ENCODE data around the gene CHKB. TPM values are rescaled to one million over a fixed set of nuclear protein-coding genes. Genes with fewer than 3 reads are reported as not detected.

The CHKB gene
- total and polyA plus RNA-seq, 2 of the 4 experiments (the other 2 are of a cell fraction), result 8.1 to 36.9 TPM

DNA sequence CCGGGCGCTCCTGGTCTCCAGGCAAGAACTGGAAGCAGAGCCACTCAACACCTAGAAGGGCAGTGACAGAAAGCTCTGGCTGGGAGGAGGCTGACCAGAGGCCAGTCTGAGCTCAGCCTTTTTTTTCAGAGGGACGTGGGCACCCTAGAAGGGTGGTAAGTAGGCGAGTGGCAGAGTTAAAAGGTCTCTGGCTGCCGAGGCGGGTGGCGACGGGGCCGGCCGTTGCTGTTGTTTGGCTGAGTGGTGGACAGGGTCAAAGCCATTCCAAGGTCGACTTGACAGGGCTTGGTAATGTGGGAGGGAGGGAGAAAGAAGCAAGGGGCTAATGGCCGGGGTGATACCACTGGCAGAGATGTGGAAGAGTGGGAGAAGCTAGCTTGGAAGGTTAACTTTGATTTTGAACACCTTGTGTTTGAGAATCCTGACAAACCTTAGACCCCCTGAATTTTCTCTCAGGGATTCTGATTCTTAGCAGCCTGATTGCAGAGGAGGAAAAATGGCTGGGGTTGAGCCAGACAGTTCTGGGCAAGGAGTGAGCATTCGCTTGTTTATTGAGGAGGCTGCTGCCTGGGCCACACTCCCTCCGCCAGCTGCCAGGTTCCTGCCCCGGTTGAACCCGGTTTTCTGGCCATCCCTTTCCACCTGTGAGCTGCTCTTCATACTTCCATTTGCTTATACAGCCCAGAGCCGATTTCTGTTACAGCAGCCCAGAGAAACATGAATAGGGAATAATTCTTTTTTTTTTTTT lies 19.1 kb downstream of the CHKB start:
- Histone ChIP-seq H3K23ac (ENCODE audit: low read depth, low read length) (no peak overlapping the region), H4K5ac (ENCODE audit: low read depth, low read length) (peak overlapping the region; percentile 4; the same call in 1 of the 2 replicates), H3K9me3 (ENCODE audit: control insufficient read depth, insufficient read depth, low read length) (no peaks in the 10 kb centered on the region), H2AK9ac (replicated peaks; ENCODE audit: low read depth, low read length, poor library complexity) (peak overlapping the region; percentile 85), H2BK120ac (ENCODE audit: low read depth, low read length) (no peak overlapping the region), H3K27me3 (ENCODE audit: control insufficient read depth, insufficient read depth, low read length) (peaks cover 22% of the 10 kb centered on the region), H3K79me1 (ENCODE audit: low read depth in 1 of 2, low read length in 2 of 2) (no peaks in the 10 kb centered on the region), H3K18ac (ENCODE audit: low read depth, low read length) (no peak overlapping the region), H2AFZ (replicated peaks; ENCODE audit: low read length, poor library complexity) (peak overlapping the region; percentile 98), H4K91ac (ENCODE audit: insufficient read depth, low read depth, low read length) (no peak overlapping the region; the same call in 1 of the 2 replicates), H3K27ac (ENCODE audit: insufficient read depth, low read length) (no peak overlapping the region), H3K36me3 (ENCODE audit: control insufficient read depth, insufficient read depth, low read length) (no peaks in the 10 kb centered on the region), H3K4me2 (ENCODE audit: low read depth, low read length) (peak overlapping the region; percentile 97), H3K4me1 (ENCODE audit: control insufficient read depth, insufficient read depth, low read length) (no peaks in the 10 kb centered on the region), H4K8ac (ENCODE audit: low read depth in 2 of 2, low read length in 2 of 2) (peak overlapping the region; percentile 65 to 74; a peak in 2 of 4 replicates), H2BK20ac (ENCODE audit: low read depth, low read length) (no peak overlapping the region), H3K14ac (replicated peaks; ENCODE audit: low read depth, low read length) (peak overlapping the region; percentile 22; the same call in 1 of the 2 replicates), H2AK5ac (ENCODE audit: low read depth, low read length) (no peak overlapping the region), H3K9ac (ENCODE audit: low read depth, low read length) (peak overlapping the region; percentile 48), H3K4ac (ENCODE audit: low read depth, low read length) (no peak overlapping the region), H3K4me3 (ENCODE audit: insufficient read depth, low read depth, low read length) (peak overlapping the region; percentile 63), H3K9me1 (ENCODE audit: insufficient read depth, low read length) (0 out of 2 replicates have a peak, but pooled peaks cover 4% of the 10 kb centered on the region), H4K20me1 (ENCODE audit: insufficient read depth, low read length) (no peaks in the 10 kb centered on the region), H2BK15ac (ENCODE audit: low read depth, low read length) (no peak overlapping the region), H2BK5ac (ENCODE audit: low read depth, low read length, poor library complexity, severe bottlenecking) (no peak overlapping the region), H3K56ac (ENCODE audit: extremely low read depth, insufficient read depth, low read length) (no peak overlapping the region)
- dilution Hi-C loops (cut with HindIII; ENCODE audit: low sequenced_read_pairs, unreplicated experiment) (no loop called here), intact Hi-C loops (cut with micrococcal nuclease) (no loop called here), in situ Hi-C loops (cut with MboI; ENCODE audit: low sequenced_read_pairs) (no loop called here)
- no peak for DNase-seq
- no TSS peak for BruUV-seq (replicated peaks)
- ChIA-PET CTCF (interaction anchor here (0.8 to 1.9 kb wide), 6 partner anchors 8 to 55 kb away, joined by 3 to 8 read pairs (median 4); partner anchors contain the start of genes LMF2, NCAPH2 and SCO2), POLR2A (ENCODE audit: unreplicated experiment) (interaction anchor here (0.5 kb wide), 1 partner anchor 96 kb away, joined by 3 read pairs; no protein-coding TSS in a partner anchor)
- 8% methylated on average over 9 of the region's 17 CpGs; no CpG with 5 or more reads in 1 of the 2 experiments for WGBS, 2 experiments (ENCODE audit: extremely low coverage in 2 of 2, insufficient read length in 1 of 2)
- no peak for ATAC-seq (ENCODE audit: low read depth)
- TF ChIP-seq RCOR1 (IDR thresholded peaks at IDR 0.05; ENCODE audit: insufficient replicate concordance, low read length) (no peak), NFE2L2 (IDR thresholded peaks at IDR 0.05; ENCODE audit: low read depth, low read length) (no peak), SMC3 (IDR thresholded peaks at IDR 0.05; ENCODE audit: low read depth, low read length) (no peak), BHLHE40 (IDR thresholded peaks at IDR 0.05; ENCODE audit: low read depth, low read length) (no peak), MAFK (IDR thresholded peaks at IDR 0.05; ENCODE audit: low read depth, low read length) (no peak), RAD21 (IDR thresholded peaks at IDR 0.05; ENCODE audit: low read length) (no peak), FOS (IDR thresholded peaks at IDR 0.05; ENCODE audit: low read depth, low read length) (no peak), POLR2A (IDR thresholded peaks at IDR 0.05; ENCODE audit: low read depth, low read length) (no peak), MXI1 (IDR thresholded peaks at IDR 0.05; ENCODE audit: borderline replicate concordance, low read depth, low read length) (no peak), MAZ (IDR thresholded peaks at IDR 0.05; ENCODE audit: borderline replicate concordance, low read depth, low read length) (no peak), CEBPB (IDR thresholded peaks at IDR 0.05; ENCODE audit: low read depth, low read length) (no peak)
- TF ChIP-seq, protein P1, sequence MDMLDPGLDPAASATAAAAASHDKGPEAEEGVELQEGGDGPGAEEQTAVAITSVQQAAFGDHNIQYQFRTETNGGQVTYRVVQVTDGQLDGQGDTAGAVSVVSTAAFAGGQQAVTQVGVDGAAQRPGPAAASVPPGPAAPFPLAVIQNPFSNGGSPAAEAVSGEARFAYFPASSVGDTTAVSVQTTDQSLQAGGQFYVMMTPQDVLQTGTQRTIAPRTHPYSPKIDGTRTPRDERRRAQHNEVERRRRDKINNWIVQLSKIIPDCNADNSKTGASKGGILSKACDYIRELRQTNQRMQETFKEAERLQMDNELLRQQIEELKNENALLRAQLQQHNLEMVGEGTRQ (IDR thresholded peaks at IDR 0.05; ENCODE audit: low read depth, low read length), result no peak
- TF ChIP-seq, protein P2, sequence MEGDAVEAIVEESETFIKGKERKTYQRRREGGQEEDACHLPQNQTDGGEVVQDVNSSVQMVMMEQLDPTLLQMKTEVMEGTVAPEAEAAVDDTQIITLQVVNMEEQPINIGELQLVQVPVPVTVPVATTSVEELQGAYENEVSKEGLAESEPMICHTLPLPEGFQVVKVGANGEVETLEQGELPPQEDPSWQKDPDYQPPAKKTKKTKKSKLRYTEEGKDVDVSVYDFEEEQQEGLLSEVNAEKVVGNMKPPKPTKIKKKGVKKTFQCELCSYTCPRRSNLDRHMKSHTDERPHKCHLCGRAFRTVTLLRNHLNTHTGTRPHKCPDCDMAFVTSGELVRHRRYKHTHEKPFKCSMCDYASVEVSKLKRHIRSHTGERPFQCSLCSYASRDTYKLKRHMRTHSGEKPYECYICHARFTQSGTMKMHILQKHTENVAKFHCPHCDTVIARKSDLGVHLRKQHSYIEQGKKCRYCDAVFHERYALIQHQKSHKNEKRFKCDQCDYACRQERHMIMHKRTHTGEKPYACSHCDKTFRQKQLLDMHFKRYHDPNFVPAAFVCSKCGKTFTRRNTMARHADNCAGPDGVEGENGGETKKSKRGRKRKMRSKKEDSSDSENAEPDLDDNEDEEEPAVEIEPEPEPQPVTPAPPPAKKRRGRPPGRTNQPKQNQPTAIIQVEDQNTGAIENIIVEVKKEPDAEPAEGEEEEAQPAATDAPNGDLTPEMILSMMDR (conservative IDR thresholded peaks at IDR 0.05; ENCODE audit: low read depth, low read length), result no peak
- TF ChIP-seq, protein P3, sequence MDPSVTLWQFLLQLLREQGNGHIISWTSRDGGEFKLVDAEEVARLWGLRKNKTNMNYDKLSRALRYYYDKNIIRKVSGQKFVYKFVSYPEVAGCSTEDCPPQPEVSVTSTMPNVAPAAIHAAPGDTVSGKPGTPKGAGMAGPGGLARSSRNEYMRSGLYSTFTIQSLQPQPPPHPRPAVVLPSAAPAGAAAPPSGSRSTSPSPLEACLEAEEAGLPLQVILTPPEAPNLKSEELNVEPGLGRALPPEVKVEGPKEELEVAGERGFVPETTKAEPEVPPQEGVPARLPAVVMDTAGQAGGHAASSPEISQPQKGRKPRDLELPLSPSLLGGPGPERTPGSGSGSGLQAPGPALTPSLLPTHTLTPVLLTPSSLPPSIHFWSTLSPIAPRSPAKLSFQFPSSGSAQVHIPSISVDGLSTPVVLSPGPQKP (IDR thresholded peaks at IDR 0.05; ENCODE audit: borderline replicate concordance, low read depth, low read length), result no peak
